Inflammatory macrophage treated with lipopolysaccharide for 1 hour (primary cell): Measurements from ENCODE around the gene RDX.
"Not testable (repeated sequence)": the region's sequence is repeated elsewhere in the genome, so short reads cannot be mapped to it uniquely, and the experiment has no call there.

ENCODE experiments used
- DNase-seq, 2 donors: peaks; one replicate each; pipeline ENCODE4 v3.0.0-alpha.2; 2020 to 2022

The RDX gene

GRCh38 chr11:110296226-110297075 is at the start of gene RDX:
Gene RDX (minus strand): TSS chr11:110296614. CDS start chr11:110279692, 16,922 bp downstream.
- DNase-seq = peak; percentile 69 to 75

DNA sequence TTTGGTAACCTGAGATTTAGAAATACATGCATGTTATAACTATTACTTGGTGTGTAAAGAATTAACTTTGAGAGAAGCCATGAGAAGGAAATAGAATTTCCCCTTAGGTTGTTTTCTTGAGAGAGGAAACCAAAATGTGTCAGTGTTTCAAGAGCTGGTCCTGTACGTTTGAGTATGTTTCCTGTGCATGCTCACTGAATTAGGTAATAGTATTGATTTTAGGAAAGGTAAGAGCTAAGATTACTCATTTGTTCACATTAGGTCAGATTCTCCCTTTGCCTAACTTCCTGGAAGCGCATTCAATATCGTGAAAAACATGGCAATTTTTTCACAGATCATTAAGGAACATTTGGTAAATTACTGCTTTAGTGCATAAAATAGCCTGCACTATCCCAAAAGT is 49.3 kb upstream of the RDX start:
- DNase-seq = no peak

DNA sequence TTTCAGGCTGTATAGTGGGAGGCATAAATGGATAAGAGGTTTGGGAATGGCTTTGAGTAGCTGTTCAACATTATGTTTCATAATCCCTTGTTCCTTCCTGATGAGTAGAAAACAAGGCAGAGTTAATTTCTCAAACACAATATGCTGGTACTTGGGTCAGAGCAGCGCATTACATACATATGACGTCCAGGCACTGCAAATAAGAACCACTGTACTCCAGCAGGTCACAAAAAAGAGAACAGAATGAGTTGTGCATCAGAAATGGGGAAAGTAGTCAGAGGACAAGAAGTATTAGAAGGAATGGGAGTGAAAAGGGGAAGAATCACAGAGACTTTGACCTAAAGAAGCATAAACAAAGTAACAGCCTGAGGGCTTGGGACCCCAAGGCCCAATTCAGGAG is 44.0 kb upstream of the RDX start:
- DNase-seq = peak; percentile 12 to 32

DNA sequence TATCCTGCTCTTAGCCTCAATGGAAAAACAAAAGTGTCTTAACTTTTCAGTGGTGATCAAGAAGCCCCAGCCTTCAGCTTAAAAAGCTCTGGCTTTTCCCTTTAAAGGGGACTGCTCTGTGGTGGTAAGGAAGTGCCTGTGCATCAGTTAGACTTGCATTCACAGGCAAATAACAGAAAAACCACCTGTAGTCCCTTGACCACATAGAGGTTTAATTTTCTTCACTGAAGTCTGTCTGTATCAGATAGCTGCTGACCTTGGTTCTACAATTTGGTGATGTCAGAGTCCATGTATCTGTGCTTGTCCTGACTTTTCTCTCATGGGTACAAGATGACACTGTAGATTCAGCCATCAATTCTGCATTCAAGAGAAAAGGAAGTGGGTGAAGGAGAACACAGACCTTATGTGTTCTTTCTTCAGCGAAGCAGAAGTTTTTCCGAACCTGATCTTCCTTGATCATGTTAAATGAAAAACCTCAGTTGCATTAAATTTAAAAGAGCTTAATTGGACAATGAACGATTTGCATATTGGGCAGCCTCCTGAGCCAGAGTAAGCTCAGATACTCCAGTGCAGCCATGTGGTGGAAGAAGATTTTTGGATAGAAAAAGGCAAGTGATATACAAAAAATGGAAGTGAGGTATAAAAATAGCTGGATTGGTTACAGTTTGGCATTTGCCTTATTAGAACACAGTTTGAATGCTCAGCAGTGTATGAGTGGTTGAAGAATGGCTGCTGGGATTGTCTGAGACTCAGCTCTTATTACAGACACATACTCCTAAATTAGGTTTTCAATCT is 43.2 kb upstream of the RDX start:
- DNase-seq = no peak

GRCh38 chr11:110338684-110339083 is 42.3 kb upstream of the RDX start:
- DNase-seq = peak; percentile 62 to 75

- DNase-seq = peak; percentile 12 to 31
Measured at GRCh38 chr11:110337570-110338193, 41.3 kb upstream of the RDX start.

GRCh38 chr11:110336054-110336453 is 39.6 kb upstream of the RDX start:
- no peak for DNase-seq

DNA sequence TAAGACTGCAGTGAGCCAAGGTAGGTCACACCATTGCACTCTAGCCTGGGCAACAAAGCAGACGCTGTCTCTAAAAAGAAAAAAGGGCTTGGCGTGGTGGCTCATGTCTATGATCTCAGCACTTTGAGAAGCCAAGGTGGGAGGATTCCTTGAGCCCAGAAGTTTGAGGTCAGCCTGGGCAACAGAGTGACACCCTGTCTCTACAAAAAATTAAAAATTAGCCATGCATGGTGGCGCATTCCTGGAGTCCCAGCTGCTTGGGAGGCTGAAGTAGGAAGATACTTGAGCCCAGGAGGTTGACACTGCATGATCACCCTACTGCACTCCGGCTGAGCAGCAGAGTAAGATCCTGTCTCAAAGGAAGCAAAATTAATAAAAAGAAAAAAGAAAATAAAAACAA is 38.9 kb upstream of the RDX start:
- no peak for DNase-seq

DNA sequence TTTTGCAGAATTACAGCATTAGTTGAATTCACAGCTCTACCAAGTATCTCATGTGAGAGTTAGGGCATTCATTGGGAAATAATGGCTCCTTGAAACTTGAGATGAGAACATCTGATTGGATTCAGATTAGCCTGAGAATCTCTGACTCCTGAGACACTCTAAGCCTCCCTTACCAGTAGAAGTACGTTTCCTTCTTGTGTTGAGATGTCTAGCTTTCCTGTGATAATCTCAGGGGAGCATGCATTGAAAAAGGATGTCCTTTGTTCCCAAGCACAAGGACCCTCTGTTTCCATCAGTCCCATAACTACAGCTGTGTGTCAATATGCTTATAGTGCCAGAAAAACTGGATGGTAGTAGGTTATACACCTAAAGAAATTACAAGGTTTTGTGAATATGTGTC is 35.2 kb upstream of the RDX start:
- DNase-seq = no peak

- no peak for DNase-seq
Measured at GRCh38 chr11:110329445-110329844, 33.0 kb upstream of the RDX start.

DNA sequence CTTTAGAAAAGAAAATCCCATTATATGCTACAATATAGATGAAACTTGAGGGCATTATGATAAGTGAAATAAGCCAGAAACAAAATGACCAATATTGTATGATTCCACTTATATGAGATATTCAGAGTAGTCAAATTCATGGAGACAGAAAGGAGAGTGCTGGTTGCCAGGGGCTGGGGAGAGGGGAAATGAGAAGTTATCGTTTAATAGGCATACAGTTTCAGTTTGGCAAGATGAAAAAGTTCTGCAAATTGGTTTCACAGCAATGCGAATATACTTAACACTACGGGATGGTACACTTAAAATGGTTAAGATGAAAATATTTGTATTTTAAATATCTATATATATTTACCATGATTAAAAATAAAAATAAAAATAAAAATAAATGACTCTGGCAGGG is 31.1 kb upstream of the RDX start:
- no peak for DNase-seq

DNA sequence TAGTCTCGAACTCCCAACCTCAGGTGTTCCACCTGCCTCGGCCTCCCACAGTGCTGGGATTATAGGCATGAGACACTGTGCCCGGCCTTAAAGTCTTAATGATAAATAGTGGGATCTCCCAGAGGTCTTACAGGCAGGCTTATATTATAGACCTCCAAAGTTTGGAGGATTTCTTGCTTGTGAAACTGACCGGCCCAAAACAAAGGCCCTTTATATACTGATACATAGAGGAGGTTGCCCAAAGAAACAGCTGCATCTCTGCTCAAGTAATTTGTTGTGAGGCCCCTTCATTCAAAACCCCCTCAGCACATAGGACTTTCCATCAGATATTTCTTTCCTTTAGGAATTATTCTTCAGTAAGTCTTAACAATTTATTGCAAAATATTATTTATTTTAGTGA is 27.4 kb upstream of the RDX start:
- DNase-seq = no peak

DNA sequence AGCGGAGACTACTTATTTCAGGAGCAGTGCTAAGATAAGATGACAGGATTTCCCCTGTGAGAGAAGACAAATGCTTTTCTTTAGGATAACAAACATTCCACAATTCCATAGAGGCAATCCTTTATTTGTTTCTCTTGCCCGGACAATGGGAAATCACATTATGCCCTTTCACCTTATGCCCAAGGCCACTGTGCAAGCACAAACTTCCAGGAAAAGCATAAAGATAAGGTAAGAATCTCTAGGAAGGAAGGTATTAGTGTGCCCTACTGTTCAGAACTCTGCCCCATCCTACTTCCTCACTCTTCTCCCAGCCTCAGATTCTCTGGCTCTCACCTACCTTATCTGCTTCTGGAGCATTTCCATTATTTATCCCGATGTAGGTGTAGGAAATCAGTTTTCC is 23.1 kb upstream of the RDX start:
- no peak for DNase-seq

DNA sequence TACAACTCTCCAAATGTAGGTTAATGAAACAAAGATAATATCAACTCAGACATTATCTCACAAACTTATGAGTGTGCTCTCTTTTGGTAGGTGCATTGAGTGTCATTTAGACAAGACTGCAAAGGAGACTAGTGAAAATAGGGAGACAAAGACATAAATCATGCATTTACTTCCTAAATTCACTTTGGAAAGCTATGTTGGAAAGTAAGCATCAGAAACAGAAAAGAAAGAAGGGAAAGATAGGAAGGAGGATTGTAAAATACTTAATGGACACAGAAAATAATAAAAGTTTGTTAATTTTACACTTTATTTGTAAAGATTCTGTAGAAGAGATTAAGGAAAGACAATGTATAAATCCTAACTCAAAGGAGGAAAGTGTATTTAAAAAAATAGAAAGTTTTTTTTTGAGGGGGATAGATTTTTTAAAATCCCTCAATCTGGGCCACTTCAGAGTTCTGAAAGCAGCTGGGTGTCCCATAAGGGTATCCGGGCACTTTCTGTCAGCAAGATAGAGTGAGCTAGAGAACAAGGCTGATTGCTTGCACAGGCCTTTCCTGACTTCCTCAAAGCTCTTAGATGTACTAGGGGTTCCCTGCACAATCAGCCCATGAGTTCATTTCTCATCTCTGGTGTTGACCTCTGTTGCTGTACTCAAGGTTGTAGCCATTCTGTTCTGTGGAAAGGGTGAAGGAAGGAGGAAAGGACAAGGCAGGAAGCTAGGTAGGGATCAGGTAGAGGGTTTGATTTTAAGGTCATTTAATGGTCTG is 22.4 kb upstream of the RDX start:
- peak in 1 of 2 donors; percentile 82 for DNase-seq

DNA sequence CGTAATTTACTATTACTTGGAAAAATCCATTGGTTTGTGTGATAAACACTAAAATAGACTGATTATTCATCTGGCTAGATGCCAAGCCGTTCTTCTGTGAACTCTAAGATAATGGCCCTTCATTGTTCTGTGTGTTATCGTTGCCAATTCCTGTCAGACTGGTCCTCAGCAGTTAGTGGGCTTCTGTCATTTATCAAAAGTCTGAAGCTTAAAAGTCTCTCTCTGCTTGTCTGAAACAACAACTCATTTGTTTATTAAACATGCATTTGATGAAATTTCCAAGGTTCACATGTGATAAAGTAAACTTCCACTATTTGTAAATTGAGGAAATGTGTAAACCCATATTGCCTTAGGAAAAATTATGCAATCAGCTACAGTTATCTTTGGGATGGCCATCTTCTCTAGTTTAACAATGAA is 21.1 kb upstream of the RDX start:
- peak; percentile 83 to 94 for DNase-seq

- no peak for DNase-seq
Measured at GRCh38 chr11:110314366-110315095, 18.1 kb upstream of the RDX start.

DNA sequence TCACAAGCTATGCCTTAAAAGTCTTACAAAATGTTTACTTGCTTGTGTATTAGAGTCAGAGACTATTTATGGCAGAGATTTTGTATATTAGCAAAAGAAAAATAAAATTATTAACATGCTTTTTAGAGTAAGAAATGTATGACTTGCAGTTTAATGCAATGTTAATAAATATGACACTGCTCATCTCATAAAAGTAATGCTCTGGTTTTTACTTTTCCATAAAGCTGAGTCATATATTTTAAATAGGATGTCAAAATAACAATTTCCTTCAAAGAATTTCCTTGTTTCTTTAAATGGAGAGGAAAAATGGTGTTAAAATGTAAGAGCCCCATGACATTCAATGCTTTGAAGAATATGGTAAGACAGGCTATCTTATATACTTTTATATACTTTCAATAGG is 16.3 kb upstream of the RDX start:
- no peak for DNase-seq

DNA sequence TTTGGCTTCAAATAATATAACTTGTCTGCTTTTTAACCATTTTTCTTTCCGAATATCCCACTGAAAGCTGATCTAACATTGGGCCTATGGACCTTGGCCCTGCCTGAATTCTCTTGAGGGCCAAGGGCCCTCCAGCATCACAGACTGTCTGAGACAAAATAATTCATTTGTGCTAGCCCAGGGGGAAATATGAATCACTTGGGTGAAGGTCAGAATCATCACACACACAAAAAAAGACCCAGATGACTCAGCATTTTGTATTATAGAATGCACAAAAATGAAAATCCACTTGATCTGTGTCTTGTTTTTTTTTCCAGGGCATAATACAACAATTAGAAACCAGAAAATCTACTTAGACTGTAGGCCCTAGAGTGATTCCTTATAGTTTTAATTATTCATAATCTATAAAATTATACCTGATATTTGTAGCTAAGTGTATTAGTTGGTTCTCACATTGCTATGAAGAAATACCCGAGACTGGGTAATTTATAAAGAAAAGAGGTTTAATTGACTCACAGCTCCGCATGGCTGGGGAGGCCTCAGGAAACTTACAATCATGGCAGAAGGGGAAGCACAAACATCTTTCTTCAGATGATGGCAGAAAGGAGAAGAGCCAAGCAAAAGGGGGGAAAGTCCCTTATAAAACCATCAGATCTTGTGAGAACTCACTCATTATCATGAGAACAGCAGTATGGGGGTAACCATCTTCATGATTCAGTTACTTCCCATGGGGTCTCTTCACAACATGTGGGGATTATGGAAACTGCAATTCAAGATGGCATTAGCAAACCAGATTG is 15.6 kb upstream of the RDX start:
- peak; percentile 72 to 90 for DNase-seq

DNA sequence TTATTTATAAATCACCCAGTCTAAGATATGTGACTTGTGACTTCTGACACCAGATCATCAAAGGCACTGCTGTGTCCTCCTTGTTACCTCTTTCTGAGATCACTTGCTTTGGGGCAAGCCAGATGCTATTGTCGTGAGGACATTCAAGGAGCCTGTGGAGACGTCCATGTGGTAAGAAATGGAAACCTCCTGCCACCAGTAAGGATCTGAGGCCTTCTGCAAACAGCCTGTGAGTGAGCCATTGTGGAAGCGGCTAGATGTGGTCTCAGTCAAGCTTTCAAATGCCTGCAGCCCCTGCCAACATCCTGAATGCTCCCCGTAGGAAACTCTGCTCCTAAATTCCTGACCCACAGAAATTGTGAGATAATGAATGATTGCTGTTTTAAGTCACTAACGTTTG is 11.7 kb upstream of the RDX start:
- DNase-seq = no peak

GRCh38 chr11:110306019-110306388 is 9.6 kb upstream of the RDX start:
- not testable (repeated sequence) for DNase-seq
